Right ventricle myocardium superior (tissue), 1 donor: ENCODE data around the gene TCP11L1. TPM values are rescaled to one million over a fixed set of nuclear protein-coding genes. Genes with fewer than 3 reads are reported as not detected.
"Not testable (repeated sequence)": the region's sequence is repeated elsewhere in the genome, so short reads cannot be mapped to it uniquely, and the experiment has no call there.

Experiments used
- ATAC-seq: fragments of 200-7000 bp; cut with Tn5 transposase; one replicate; pipeline ENCODE4 v1.9.1; 2020; ENCODE audit warnings: mild to moderate bottlenecking; ENCODE audit not compliant: poor library complexity
- DNase-seq: peaks from one replicate; pipeline ENCODE4 v3.0.0-alpha.2; 2020
- intact Hi-C: fragments of 100-400 bp; cut with DNase I; formaldehyde crosslinking; loops from one replicate; pipeline ENCODE4 v1.11.2; 2022
- total RNA-seq: library from RNA; stranded (reverse); fragmentation: NEBNext Ultra II Directional; extraction: Animal tissue kit (Norgen Biotek cat#: 25700); gene quantifications from one replicate; pipeline ENCODE4 v1.2.1, GENCODE V29; 2021
- donor health status: DM: no; HTN: yes; CAD: no; lungs with severe emphysema.

Gene TCP11L1
- total RNA-seq, 1 donor from 2014 or later, result 5.4 TPM

GRCh38 chr11:33027233-33027632 is 12.1 kb upstream of the TCP11L1 start:
- DNase-seq (no peak), ATAC-seq (no peak)
- intact Hi-C loops, result no loop called here

GRCh38 chr11:33027846-33028536 is 11.4 kb upstream of the TCP11L1 start:
- ATAC-seq, result no peak
- intact Hi-C loops, result no loop called here

GRCh38 chr11:33028537-33028914 is 10.8 kb upstream of the TCP11L1 start:
- DNase-seq, result no peak
- intact Hi-C loops, result no loop called here
- no peak for ATAC-seq

More at GRCh38 chr11:33027846-33028536, 11.4 kb upstream of the TCP11L1 start:
- DNase-seq, result no peak

- not testable (repeated sequence) for ATAC-seq
Measured at GRCh38 chr11:33029218-33029617, 10.2 kb upstream of the TCP11L1 start.

GRCh38 chr11:33033493-33033892 is 5.9 kb upstream of the TCP11L1 start:
- intact Hi-C loops, result no loop called here
- ATAC-seq (no peak), DNase-seq (no peak)

More at GRCh38 chr11:33029218-33029617, 10.2 kb upstream of the TCP11L1 start:
- intact Hi-C loops, DNase-seq: not testable (repeated sequence)

GRCh38 chr11:33035011-33035410 is 4.4 kb upstream of the TCP11L1 start:
- intact Hi-C loops, result no loop called here
- DNase-seq, result no peak
- ATAC-seq, result no peak

DNA sequence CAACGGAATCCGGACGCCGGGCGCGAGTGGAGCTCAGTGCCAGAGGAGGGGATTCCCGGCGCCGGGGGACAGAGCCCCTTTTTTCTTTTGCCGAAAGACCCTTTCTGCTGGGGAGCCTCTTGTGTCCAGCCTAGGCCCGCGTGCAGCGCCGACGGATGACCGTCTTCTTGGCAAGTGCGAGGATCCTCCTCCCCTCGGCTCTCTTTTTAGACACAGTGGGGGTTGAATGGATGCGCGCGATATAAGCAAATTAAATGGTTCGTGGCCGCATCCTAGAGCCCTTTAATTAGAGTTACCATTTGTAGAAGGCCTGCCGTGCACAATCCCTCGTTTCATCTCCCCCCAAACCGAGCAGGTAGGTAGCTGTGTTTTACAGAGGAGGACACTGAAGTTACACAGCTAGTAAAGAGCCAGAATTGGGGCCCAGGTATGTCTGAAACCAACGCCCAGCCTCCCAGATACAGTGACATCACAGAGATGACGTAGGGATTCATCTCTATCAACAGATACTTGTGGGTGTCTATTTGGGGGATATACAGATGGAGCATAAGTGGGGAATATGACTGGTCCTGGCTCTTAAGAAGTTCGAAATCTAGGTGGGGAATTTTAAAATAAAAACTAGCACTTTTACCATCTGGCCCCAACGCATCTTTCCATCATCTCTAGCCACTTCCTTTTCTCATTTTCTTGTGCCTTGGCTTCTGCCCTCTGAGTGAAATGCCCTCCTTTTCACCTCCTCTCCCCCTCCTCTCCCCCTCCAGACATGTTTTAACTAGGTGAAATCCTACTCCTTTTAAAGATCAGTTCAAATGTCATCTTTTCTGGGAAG is 875 bp downstream of the TCP11L1 start:
- ATAC-seq (peak; percentile 32), DNase-seq (no peak)
- intact Hi-C loops, result no loop called here

DNA sequence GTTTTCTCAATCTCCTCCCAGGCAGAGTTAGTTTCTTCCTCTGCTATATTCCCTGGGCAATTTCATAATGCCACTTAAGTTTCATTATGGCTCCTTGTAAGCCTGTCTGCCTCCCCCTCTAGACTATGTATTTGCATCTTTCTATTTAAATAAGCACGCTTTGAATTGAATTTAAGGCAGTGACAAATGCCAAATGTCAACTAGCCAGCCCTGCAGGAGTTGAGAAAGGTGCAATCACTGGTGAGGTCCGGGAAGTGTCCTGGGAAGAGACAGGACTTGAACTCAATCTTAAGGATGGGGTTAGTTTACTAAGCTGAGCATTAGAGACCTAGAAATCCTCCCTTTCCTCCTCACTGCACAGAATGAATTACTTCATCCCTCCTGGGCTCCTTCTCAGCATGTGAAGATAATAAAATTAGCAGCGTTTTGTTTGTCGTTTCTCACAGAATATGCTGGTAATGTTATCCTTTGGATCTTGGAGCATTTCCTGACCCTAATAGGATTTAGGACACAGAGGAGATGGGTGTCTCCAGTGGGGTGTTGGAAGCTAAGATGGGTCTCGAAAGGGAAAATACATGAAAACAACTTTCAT is 1.6 kb downstream of the TCP11L1 start:
- ATAC-seq, result no peak
- intact Hi-C loops, result no loop called here
- no peak for DNase-seq

DNA sequence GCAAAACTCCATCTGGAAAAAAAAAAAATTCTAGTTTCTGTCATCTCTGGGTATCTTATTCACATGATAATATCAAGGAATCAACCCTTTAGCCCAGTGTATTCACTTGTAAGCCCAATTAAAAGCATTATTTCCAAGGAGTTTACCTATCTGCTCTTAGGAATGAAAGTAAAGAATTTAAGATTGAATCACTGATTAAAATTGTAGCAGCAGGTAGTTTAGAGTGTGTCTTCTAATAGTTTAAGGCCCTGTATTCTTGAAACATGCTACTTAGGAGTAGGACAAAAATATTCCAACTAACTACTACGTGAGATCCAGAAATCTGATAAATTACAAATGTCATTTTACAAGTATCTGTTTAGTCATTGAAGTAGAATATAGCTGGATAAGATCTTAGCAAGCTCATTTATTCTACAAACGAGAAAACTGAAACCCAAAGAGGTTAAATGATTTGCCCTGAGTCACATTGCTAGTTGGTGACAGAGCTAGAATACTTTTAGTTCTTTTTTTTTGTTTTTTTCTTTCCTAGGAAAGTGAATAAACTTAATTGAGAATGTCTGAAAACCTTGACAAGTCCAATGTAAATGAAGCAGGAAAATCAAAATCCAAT is 4.0 kb downstream of the TCP11L1 start:
- DNase-seq (no peak), ATAC-seq (no peak)
- intact Hi-C loops, result no loop called here

DNA sequence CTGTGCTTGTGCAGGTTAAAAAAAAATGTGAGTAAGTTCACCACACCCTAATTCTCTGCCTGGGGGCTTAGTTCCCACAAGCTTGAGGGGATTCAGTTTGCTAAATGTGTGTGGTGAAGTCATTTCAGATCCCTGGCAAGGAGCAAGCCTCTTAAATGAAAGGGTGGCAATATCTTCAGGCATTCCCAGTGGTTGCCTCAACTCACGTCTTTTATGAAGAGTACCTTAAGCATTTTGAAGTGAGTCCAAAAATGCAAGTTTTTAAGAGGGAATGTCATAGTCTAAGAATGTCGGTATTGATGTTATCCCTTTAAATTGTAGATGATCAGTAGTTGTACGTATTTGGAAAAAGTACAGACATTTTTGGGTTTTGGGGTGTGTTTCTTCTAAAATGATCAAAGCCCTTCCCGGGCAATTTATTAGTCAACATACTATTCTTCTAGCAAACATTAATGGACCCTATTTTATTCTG is 4.9 kb downstream of the TCP11L1 start:
- DNase-seq (no peak), ATAC-seq (no peak)
- intact Hi-C loops, result no loop called here

DNA sequence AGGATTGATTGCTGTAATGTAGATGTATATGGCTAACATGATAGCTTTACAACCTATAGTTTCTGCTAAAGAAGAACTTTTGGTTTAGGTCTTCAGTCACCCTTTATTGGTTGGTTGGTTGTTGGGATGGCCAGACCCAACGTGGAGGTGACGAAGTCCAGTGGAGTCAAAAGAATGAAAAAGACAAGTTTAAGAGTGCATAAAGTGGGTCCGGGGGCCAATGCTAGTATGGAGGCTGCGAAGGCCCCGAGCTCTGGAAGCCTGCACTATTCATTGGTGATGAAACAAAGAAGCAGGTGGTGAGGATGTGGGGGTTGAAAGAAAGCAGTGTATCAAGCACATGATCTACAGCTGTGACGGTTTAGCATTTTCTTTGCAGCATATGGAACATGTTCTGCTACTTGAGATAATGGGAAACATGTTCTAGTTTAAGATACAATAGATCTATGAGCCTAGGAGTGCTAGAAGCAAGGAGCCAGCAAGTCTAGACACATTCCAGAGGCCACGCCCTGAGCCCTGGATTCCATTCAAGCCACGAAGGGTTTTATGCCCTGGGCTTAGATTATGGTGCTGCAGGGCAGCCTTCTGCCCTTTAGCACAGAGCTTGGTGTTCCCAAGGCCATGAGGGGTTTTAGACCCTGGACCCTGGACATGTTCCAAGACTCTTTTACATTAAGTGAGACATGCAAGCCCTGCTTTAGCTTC is 6.3 kb downstream of the TCP11L1 start:
- intact Hi-C loops, result no loop called here
- DNase-seq, result no peak
- no peak for ATAC-seq

- intact Hi-C loops, DNase-seq: not testable (repeated sequence)
- peak; percentile 71 for ATAC-seq
Measured at GRCh38 chr11:33048701-33049100, 9.3 kb downstream of the TCP11L1 start.

DNA sequence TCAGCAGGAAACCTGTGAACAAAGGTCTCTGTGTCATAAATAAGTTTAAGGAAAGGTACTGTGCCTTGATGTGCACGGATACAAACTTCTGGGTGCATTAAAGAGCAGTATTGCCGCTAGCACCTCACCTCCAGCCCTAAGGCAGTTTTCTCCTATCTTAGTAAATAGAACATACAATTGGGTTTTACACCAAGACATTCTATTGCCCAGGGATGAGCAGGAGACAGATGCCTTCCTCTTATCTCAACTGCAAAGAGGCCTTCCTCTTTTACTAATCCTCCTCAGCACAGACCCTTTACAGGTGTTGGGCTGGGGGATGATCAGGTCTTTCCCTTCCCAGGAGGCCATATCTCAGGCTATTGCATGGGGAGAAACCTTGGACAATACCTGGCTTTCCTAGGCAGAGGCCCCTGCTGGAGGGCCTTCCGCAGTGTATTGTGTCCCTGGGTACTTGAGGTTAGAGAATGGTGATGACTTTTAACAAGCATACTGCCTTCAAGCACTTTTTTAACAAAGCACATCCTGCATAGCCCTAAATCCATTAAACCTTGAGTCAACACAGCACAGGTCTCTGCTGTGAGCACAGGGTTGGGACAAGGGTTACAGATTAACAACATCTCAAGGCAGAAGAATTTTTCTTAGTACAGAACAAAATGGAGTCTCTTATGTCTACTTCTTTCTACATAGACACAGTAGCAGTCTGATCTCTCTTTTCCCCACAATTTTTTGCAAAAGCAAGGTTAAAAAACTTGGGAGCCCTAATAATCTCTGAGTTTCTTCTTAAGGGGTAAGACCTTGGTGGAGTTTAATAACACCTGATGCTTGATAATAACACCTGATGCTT is 10.4 kb downstream of the TCP11L1 start:
- intact Hi-C loops, ATAC-seq: not testable (repeated sequence)

GRCh38 chr11:33052231-33052630 is 12.9 kb downstream of the TCP11L1 start:
- ATAC-seq, result no peak
- intact Hi-C loops, result no loop called here

More for the DNA sequence above, 10.4 kb downstream of the TCP11L1 start:
- not testable (repeated sequence) for DNase-seq

DNA sequence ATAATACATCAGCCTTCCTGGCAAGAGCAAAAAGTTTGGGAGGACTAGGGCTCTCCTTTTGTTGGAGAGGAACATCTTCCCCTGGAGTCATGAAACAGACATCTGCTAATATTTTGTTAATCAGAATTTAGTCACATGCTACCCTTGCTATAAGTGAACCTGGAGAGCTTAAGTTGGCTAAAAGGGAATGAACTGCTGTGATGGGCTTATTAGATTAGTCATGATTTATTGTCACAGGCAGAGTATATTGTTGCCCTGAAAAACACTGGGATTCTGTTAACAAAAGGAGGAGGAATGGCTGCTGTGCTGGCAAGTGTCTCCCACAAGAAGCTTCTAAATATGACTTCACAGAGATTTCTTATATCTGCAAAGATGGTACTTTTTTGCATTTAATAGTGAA is 16.0 kb downstream of the TCP11L1 start:
- DNase-seq, result no peak
- intact Hi-C loops, result no loop called here
- ATAC-seq, result no peak

More at GRCh38 chr11:33052231-33052630, 12.9 kb downstream of the TCP11L1 start:
- no peak for DNase-seq

DNA sequence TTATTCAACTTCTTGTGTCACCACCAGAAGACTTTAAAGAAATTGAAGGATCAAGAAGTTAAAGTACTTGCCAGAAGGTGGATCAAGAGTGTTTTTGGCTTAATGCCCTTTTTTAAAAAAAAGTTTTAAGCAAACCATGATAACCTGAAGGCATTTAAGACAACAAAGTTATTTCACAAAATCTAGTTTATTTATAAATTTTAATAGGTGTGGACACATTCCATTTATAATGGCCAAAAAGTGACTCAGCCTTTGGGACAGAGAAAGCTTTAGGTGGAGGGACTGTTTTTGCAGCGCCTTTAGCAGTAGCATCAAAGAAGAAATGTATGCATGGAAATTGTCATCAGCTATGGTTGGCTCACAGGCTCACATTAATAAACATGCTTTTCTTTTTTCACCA is 17.9 kb downstream of the TCP11L1 start:
- intact Hi-C loops, result no loop called here
- DNase-seq (no peak), ATAC-seq (no peak)

DNA sequence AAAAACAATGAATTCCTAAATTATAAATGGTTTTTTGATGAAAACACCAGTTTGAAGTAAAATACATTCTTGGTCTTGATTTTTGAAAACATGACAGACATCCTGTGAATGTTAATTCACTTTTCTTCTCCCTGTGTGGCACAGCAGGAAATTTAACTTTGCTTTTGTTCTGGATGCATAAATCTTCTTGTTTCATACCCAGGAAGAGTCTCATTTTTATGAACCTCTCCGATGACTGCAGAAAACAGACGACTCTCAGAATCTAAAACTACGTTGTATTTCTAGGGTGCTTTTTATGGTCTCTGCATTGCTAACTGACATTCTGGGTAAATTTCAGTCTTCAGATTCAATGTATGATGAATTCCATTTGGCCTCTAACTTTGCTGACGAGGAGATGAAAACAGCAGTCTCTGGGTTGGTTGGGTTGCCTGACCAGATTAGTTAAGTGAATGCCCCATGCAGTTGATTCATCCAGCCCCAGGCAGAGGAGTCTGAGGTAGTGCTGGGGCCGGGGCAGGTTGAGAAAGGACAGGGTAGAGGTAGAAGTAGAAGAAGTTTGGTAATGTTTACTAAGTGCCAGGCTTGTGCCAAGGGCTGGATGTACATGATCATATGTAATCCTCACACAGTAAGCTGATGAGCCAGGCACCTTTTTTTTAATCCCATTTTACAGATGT is 20.1 kb downstream of the TCP11L1 start:
- no peak for ATAC-seq
- no peak for DNase-seq
- intact Hi-C loops, result loop anchor here (10.0 kb wide), 1 partner anchor 245 kb away; no protein-coding TSS in a partner anchor
